Measurements from ENCODE around the gene EXOC3L1.
A peak's percentile ranks its signal among the peaks of the same experiment; 100 is the strongest.

GRCh38 chr16:67169642-67170167, 20.2 kb downstream of the EXOC3L1 start:
- TF ChIP-seq CTCF (conservative IDR thresholded peaks at IDR 0.05; ENCODE audit: low read depth, low read length), result peak; percentile 45
- no peak for TF ChIP-seq RCOR1 (IDR thresholded peaks at IDR 0.05; ENCODE audit: insufficient replicate concordance, low read length)
- no peak for TF ChIP-seq MAFK (IDR thresholded peaks at IDR 0.05; ENCODE audit: low read depth, low read length)
- TF ChIP-seq RAD21 (IDR thresholded peaks at IDR 0.05; ENCODE audit: low read length), result no peak
- no peak for TF ChIP-seq POLR2A (IDR thresholded peaks at IDR 0.05; ENCODE audit: low read depth, low read length)
- TF ChIP-seq SMC3 (IDR thresholded peaks at IDR 0.05; ENCODE audit: low read depth, low read length), result no peak
- no peak for TF ChIP-seq CEBPB (IDR thresholded peaks at IDR 0.05; ENCODE audit: low read depth, low read length)
- TF ChIP-seq MAZ (IDR thresholded peaks at IDR 0.05; ENCODE audit: borderline replicate concordance, low read depth, low read length), result no peak
- no peak for TF ChIP-seq RFX5 (IDR thresholded peaks at IDR 0.05; ENCODE audit: low read depth, low read length)
